SIG-M5 treated with dmso at 0.1 percent for 504 hours (cell line): ENCODE results near the gene TBC1D22A.
"Not testable (repeated sequence)": the region's sequence is repeated elsewhere in the genome, so short reads cannot be mapped to it uniquely, and the experiment has no call there.

ENCODE experiments used
- DNase-seq: peaks from one replicate; lab custom pipeline; 2025; ENCODE audit not compliant: unreplicated experiment; lab: John Stamatoyannopoulos, UW

TBC1D22A gene

DNA sequence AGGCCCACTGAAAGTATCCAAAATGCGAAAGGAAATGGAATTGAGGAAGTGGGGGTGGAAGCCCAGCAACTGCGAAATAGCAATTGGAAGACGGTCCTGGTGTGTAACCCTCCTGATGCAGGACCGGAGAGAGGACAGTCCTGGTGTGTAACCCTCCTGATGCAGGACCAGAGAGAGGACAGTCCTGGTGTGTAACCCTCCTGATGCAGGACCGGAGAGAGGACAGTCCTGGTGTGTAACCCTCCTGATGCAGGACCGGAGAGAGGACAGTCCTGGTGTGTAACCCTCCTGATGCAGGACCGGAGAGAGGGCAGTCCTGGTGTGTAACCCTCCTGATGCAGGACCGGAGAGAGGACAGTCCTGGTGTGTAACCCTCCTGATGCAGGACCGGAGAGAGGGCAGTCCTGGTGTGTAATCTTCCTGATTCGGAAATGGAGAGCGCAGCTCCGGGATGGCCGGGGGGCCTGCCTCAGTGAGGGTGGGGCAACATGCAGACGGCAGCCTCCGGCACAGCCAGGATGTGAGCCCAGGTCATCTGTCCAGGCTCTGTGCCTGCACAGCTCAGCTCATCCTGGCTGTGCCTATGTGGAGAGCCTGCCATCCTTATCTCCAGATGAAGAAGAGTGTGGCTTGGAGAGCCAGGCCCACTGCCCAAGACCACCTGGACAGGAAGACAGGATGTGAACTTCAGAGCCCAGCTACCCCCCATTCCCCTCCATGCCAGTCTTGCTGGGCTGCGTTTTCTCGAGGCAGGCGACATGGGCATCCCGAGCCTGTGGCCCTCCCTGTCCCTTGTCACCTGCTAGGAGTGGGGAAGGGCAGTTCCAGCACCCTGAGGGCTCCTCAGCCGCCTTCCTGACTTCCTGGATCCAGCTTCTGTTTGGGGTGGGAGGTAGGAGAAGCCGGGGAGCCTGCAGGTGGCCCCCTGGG, 408.3 kb downstream of the TBC1D22A start:
- not testable (repeated sequence) for DNase-seq

DNA sequence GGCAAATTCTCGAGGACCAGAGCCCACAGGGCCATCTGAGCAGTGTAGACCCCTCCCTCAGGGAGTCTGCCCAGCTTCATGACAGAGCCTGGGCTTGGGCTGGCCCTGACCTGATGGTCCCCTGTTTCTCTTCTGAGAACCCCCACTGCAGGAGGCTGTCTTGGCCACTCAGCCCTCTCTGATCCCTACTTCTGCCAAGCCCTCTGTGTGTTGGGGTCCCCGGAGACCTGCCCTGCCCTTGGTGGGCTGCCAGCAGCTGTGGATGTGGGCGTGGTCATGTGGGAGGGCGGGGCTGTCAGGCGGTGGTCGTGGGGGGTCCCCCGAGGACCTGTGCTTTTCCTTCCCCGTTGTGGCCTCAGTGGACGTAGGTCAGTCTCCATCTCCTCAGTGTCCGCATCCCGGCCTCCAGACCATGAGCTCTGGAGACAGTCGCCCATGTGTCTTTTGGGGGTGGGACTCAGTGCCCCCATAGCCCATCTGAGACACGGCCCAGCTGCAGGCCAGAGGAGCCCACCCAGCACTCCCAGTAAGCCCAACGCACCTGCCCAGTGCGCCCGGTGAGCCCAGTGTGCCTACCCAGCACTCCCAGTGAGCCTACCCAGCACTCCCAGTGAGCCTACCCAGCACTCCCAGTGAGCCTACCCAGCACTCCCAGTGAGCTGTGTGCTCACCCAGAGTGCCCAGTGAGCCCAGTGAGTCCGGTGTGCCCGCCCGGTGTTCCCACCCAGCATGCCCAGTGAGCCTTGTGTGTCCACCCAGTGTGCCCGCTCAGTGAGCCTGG, 409.2 kb downstream of the TBC1D22A start:
- DNase-seq, result no peak

DNA sequence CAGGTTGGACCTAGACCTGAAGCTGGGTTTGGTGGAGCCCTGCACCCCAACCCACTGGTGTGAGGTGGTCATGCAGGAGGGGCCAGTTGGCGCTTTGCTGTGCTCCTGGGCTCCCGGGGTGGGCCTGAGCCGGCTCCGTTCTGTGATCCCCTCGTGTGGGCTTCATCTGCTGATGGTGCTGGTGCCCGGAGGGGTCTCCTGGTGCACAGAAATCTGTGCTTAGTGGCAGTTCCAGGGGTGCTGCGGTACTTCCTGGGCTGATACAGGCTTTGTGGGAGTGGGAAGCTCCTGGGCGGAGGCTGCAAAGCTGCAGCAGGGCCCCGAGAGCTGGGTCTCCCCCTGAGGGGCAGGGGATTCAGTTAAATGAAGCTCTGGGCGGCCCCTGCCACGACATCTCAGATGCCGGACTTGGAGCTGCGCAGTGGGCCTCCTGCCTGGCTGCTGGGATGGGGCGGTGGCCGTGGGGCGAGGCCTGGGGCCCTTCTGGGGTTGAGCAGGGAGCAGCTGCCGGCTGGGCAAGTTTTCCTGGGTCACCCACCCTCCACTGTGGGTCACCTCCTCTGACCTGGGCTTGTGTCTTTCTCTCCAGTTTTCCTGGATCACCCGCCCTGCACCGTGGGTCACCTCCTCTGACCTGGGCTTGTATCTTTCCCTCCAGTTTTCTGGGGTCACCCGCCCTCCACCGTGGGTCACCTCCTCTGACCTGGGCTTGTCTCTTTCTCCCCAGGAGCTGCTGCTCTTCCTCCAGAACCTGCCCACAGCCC, 410.5 kb downstream of the TBC1D22A start:
- DNase-seq, result no peak

DNA sequence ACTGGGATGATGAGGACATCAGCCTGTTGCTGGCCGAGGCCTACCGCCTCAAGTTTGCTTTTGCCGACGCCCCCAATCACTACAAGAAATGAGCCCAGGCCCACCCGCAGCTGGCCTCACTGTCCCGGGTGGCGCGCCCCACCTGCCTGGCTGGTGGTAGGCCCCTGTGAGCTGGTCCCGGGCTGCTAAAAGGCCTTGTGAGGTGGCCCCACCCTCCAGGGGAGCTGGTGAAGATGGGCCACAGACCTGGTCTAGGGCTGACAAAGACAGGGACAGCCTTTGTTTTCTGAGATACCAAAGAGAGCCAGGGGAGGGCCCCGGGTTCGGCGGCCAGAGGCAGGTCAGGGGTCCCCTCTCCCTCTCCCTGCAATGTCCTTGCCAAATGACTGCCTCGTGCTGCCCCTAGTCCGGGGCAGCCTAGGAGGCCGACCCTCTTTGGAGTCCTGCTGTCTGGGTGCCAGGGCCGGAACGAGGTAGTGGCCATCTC, 411.1 kb downstream of the TBC1D22A start:
- no peak for DNase-seq

DNA sequence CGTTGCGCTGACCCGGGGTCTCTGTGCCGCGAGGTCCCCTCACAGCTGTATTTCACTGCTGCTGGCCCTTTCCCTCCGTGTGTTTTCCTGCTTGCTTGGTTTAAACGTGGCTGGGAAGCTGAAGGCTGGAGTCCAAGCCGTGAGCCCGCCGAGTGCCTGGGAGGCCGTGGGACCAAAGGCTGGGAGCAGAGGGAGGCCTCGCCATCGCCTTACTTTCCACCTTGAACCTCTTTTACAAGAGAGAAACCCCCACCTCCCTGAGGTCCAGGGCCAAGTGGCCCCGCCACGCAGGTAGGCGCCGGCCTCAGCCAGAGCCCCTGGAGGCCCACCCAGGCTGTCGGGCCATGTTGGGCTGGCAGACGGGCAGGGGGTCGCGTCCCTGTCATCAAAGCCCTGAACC, 411.6 kb downstream of the TBC1D22A start:
- no peak for DNase-seq

DNA sequence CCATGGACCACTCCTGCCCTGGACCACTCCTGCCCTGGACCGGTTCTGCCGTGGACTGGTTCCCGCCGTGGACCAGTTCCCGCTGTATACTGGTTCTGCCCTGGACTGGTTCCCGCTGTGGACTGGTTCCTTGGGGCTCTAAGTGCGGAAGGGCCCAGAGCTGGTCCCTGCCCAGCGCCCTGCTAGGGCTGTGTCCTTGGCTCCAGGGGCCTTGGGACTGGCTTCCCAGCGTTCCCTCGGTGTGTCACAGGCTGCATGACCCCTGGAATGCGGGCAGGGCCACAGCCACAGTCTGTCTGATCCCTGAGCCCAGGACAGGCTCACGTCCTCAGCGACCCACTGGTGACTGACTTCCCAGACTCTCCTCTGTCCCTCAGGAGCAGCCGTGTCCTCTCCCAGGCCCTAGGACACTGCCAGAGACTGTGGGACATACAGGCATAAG, 412.2 kb downstream of the TBC1D22A start:
- DNase-seq, result no peak

DNA sequence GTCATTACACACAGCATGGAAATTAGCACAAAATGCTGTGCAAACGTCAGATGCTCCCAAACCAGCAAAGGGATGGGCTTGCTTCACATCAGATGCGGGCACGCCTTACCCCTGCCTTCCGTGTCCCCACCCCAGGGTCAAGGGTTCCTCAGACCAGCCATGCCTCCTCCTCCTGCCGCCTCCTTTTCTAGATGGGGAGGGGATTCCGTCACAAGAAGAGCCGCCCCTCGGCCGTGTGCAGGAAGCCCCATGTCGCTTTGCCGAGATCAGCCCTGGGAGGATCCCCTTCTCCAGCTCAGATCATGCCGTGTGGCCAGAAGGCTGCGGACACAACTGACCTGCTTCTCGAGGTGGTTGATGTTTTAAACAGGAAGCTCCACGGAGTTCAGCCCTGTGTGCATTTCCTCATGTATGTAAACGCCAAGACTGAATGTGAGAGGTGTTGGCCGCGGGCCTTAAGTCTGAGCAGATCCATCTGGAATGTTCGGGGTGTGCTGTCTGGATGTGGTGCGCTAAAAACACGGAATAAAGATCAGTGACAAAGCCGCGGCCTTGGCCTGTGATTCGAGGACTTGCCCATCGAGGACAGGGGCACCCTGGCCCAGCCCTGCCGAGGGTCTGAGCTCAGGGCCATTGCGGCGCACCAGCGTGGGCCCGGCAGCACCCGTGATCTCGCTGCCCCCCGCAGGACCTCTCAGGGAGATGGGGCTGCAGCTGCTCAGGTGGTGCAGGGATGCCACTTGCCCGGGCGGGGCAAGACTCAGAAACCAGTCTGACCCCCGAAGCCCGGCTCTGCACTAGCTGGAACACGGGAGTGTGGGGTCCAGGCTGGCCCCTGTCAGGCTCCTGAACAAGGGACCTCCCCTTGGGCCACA, 412.9 kb downstream of the TBC1D22A start:
- DNase-seq, result no peak

DNA sequence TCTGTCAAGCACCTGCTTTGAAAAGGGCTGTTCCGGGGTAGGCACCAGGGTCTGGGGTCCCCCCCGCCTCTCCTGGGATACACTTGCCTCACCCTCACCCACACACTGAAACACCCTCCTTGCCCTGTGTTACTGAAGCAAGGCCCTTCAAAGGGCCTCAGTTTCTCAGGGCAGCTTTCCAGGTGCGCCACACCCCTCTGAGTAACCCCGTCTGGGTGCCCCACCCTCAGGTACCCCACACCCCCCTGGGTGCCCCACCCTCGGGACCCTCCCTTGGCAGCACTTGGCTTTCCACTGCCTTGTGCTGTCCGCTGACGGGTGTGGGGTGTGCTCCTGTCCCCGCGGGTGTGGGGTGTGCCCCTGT, 413.6 kb downstream of the TBC1D22A start:
- DNase-seq, result no peak

DNA sequence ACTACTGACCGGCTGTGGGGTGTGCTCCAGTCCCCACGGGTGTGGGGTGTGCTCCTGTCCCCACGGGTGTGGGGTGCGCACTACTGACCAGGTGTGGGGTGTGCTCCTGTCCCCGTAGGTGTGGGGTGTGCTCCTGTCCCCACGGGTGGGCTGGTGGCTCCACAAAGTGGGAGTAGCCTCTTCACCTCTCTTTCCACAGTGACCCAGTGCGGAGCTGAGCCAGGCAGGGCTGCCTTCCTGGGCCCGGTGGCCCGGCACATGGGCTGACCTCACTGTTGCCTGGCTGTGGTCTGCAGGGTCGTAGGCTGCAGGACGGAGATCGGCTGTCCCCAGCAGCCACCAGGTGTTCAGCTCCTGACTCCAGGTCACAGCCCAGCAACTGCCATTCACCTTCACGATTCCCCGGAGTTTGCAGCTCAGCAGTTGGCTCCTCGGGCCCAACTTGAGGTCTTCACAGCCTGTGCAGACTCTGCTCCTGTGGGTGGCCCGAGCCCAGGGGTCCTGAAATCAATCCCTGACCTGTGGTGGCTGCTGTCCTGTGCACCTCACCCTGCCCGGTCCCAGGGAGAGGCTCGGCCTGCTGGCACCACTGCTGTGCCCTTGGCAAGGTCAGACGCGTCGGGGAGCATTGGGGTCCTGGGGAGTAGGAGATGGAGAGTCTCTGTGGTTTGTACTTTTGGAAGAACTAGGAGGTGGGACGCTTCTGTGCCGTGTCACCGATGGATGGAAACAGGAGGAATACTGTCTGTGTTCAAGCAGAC, 414.3 kb downstream of the TBC1D22A start:
- DNase-seq, result no peak

DNA sequence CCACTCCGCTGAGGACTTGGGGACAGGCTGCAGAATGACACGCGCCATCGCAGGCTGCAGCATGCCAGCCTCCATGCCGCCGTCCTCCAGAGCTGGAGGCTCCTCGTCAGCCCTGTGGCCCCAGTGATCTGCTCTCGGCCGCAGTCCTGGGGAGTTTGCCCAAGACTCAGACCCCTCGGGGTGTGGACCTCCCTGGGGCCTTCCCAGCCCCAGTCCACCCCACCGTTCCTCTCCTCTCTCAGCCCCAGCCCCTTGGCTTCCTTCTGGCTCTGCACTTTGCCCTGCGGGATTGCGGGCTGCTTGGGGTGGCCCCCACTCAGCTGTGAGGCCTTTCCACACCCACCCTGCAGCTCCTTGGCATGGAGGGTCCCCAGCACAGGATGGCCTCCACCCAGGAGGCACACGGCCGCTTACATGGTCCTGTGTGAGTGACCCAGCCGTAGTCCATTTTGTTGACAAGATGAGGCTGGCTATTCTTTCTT, 414.9 kb downstream of the TBC1D22A start:
- DNase-seq, result no peak

DNA sequence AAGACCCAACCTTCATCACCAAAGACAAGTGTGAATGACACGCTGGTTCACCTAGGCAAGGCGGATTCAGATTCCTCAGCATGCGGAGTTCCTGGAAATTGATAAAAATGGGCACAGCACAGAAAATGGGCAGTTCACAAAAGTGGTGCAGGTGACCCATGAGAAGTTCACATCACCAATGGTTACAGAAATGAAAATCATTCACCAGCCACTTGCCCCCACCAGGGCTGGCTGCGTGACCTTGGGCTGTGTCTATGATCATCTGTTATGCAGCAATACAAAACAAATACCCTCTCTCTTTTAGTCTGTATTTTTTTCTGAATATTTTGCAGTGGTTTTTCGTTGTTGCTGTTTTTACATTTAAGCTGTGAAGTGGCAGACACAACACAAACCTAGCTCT, 415.9 kb downstream of the TBC1D22A start:
- DNase-seq, result no peak

DNA sequence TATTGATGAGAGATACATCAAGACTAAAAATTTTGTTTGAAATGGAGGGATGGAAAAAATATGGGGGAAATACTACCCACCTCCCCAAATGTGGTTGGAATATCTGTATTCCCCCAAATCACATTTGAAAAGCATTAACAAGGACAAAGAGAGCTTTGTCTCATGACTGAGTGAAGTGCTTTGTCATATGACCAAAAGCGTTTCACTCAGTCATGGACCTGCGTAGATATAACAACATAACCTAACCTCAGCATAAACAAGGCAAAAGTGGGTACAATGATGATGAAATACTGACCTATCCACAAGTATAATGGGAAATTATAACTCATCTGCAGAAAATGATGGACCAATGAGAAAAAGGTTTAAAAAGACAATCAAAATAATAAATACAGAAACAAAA, 418.3 kb downstream of the TBC1D22A start:
- DNase-seq, result no peak

DNA sequence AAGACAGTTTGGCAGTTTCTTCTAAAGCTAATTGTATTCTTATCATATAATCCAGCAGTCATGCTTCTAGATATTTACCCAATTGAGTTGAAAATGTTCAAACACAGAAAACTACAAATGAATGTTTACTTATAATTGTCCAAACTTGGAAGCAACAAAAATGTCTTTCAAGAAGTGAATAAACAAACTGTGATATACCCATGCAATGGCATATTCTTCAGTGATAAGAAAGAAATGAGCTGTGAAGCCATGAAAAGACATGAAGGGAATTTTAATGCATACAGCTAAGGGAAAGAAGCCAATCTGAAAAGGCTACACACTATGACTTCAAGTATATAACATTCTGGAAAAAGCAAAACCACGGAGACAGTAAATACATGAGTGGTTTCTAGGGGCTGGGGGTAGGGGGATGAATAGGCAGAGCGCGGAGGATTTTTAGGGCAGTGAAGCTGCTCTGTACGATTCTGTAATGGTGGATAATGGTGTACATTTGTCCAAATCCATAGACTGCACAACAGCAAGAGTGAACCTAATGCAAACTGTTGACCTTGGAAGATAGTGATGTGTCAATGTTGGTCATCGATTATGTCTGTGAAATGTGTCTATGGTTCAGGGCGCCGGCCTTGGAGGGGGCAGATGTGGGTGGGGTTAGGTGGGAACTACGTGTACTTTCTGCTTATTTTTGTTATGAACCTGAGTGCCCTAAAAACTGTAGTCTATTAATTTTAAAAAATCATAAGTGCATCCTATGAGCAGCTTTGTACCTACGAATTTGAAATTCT, 424.9 kb downstream of the TBC1D22A start:
- DNase-seq, result no peak

DNA sequence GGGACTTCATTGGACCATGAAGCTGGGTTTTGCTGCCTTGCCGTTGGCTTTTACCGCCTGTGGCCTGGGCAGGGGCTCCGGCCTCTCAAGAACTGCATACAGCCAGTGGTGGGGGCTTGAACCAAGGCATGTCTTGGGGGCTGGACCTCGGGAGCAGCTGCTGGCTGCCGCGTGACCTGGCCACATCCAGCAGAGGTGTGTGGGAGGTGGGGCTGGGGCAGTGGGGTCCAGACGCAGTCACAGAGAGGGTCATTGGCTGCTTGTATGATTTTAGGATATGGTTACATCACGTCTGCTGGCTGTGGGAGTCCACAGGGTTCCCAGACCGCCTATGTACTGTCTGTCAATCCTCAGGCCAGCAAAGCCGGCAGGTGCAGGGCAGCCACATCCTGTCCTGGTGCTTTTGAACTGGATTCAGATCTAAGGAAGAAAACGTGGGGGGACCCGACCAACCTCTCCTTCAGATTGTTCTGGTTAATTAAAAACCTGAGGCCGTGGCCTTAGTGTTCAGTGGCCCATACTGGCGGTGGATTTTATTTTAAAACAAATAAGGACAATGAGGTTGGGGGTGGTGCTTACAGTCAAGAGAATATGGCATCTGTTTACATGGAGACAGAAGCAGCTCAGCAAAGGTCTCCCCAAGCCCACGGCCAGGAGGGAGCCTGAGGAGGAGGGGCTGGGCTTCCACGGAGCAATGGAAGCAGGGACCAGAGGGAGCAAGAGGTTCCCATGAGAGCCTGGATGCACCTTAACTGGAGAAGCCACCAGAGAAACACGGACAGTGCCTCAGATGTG, 426.0 kb downstream of the TBC1D22A start:
- no peak for DNase-seq

DNA sequence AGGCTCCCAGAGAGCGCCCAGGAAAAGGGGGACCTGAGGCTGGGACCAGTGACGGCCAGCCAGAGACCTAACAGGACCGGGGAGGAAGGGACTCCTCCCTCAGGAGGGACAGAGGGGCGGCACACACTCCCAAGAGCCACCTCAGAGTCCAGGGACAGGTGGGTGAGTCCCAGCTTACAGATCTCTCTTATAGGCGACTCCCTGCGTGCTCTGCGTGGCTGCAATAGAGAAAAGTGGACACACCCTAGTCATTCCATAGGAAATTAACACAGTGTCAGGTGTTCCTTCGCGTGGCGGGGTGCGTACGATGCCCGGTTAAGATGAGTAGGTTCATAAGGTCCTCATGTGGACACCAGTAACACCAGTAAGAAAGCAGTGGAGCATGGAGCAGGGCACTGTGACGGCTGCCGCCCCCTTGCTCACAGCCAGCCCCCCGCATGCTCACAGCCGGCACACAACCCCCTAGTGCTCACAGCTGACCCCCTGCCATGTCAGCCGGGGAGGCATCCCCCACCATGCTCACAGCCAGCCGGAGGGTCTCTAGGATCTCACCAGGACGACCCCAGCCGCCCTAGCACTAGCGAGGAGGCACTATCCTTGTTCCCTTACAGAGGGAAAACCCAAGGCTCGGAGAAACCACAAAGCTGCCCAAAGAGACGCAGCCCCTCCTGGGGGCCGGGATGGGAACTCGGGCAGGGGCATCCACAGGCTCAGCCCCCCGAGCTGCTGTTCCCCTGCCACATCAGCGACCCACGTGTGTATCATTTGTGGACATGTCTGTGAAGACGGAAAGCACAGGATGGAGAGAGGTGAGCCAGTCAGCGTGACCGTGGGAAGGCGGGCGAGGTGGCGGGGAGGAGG, 426.8 kb downstream of the TBC1D22A start:
- no peak for DNase-seq

DNA sequence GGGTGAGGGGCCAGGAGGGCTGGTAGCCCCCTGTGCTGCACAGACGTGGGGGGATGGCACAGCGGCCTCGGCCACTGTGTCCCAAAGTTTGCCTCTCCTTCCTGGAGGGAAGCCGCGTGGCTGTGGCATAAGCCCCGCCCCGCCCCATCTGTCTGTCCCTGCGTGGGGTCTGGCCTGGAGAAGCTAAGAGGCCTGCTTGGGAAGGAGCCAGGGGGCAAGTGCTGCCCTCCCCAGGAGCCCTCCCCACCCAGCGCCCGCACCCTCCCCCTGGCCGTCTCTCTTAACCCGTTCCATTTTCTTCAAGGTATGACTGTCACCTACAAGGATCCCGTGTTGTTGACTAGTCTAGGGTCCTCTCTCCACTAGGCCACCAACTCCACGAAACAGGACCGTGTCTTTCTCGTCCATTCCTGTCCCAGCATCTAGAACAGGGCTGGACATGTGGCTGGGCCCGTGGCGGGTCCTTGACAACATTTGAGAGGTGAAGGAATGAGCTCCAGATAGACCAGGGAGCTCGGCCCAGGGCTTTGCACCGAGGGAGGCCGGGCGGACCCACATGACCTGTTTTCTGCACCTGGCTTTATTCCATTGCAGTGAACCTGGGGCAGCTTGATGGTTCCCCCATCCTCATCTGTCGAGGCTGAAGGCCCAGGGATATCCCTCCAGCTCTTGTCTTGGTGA, 428.0 kb downstream of the TBC1D22A start:
- DNase-seq, result no peak
